CD14-positive monocyte (primary cell): ENCODE data around the gene ZBTB22. TPM values are rescaled to one million over a fixed set of nuclear protein-coding genes. Genes with fewer than 3 reads are reported as not detected.
A peak's percentile ranks its signal among the peaks of the same experiment; 100 is the strongest.

Experiments
- DNase-seq, 3 donors: peaks; one replicate each; pipeline ENCODE4 v3.0.0-alpha.2; 2011 to 2022
- H2AFZ ChIP-seq: 2 replicates; pipeline ENCODE4 v1.6.0; 2012; ENCODE audit warnings: mild to moderate bottlenecking, low read depth, low read length, inconsistent platforms; ENCODE audit not compliant: insufficient read depth, poor library complexity, severe bottlenecking
- H3K27ac ChIP-seq, 2 donors: 1 replicate in 1 of 2; 2 replicates in 1 of 2; pipeline ENCODE4 v1.5.1; 2012 to 2013; ENCODE audit warnings: low read length in 2 of 2, control low read depth in 1 of 2, inconsistent platforms in 1 of 2, low read depth in 1 of 2, mild to moderate bottlenecking in 1 of 2
- H3K27me3 ChIP-seq, 2 donors: one replicate each; pipeline versions ENCODE4 v1.6.0 to v1.6.1; 2011 to 2013; ENCODE audit warnings: low read length in 2 of 2; ENCODE audit not compliant: control insufficient read depth in 2 of 2, insufficient read depth in 2 of 2
- H3K36me3 ChIP-seq, 2 donors: replicated peaks in 1 of 2; 1 replicate in 1 of 2; 2 replicates in 1 of 2; pipeline versions ENCODE4 v1.5.1 to v1.6.1; 2012 to 2013; ENCODE audit warnings: low read length in 2 of 2, control low read depth in 1 of 2, inconsistent platforms in 1 of 2, mild to moderate bottlenecking in 1 of 2; ENCODE audit not compliant: insufficient read depth in 2 of 2, control insufficient read depth in 1 of 2
- H3K4me1 ChIP-seq, 2 donors: 1 replicate in 1 of 2; 2 replicates in 1 of 2; pipeline versions ENCODE4 v1.5.1 to v1.6.1; 2012 to 2013; ENCODE audit warnings: low read length in 2 of 2, control low read depth in 1 of 2, inconsistent platforms in 1 of 2, mild to moderate bottlenecking in 1 of 2, moderate library complexity in 1 of 2; ENCODE audit not compliant: insufficient read depth in 2 of 2, control insufficient read depth in 1 of 2
- H3K4me2 ChIP-seq: replicated peaks from 2 replicates; pipeline ENCODE3; 2012; ENCODE audit warnings: low read length, moderate library complexity, mild to moderate bottlenecking; ENCODE audit not compliant: poor library complexity, severe bottlenecking; ENCODE audit errors: extremely low read depth
- H3K4me3 ChIP-seq, 3 experiments: fragments of 200-600 bp in 1 of 3; sonication (generic) in 1 of 3; replicated peaks in 1 of 3; 1 replicate in 2 of 3; 2 replicates in 1 of 3; pipeline ENCODE4 v1.5.1; 2011 to 2013; ENCODE audit warnings: low read length in 3 of 3, mild to moderate bottlenecking in 3 of 3, control low read depth in 2 of 3, low read depth in 2 of 3, inconsistent platforms in 1 of 3, moderate library complexity in 1 of 3
- H3K79me2 ChIP-seq: 2 replicates; pipeline ENCODE4 v1.6.0; 2012; ENCODE audit warnings: mild to moderate bottlenecking, control low read depth, inconsistent platforms, low read length, moderate library complexity; ENCODE audit not compliant: insufficient read depth
- H3K9ac ChIP-seq: 2 replicates; pipeline ENCODE4 v1.6.0; 2017; ENCODE audit warnings: low read length, mild to moderate bottlenecking; ENCODE audit not compliant: insufficient read depth, poor library complexity, severe bottlenecking
- H3K9me3 ChIP-seq, 2 donors: replicated peaks in 1 of 2; 1 replicate in 1 of 2; 2 replicates in 1 of 2; pipeline versions ENCODE4 v1.5.1 to v1.6.1; 2012 to 2013; ENCODE audit warnings: low read length in 2 of 2, control low read depth in 1 of 2; ENCODE audit not compliant: control insufficient read depth in 1 of 2, insufficient read depth in 1 of 2
- H4K20me1 ChIP-seq: 2 replicates; pipeline ENCODE4 v1.6.0; 2012; ENCODE audit warnings: mild to moderate bottlenecking, low read length, control low read depth, moderate library complexity; ENCODE audit not compliant: insufficient read depth
- H3K27ac Mint-ChIP-seq, 7 donors: one replicate each; pipeline ENCODE4 v1.8.0; 2020; ENCODE audit warnings: mild to moderate bottlenecking in 7 of 7, mixed read lengths in 7 of 7, moderate library complexity in 6 of 7, inconsistent platforms in 2 of 7
- H3K27me3 Mint-ChIP-seq, 3 donors: one replicate each; pipeline ENCODE4 v1.8.0; 2021 to 2022; ENCODE audit warnings: low read depth in 3 of 3, mild to moderate bottlenecking in 3 of 3, mixed read lengths in 3 of 3, moderate library complexity in 3 of 3, inconsistent platforms in 1 of 3
- H3K36me3 Mint-ChIP-seq, 2 donors: one replicate each; pipeline ENCODE4 v1.8.0; 2020; ENCODE audit warnings: mixed read lengths in 2 of 2, inconsistent platforms in 1 of 2, mild to moderate bottlenecking in 1 of 2
- H3K4me1 Mint-ChIP-seq: one replicate; pipeline ENCODE4 v1.8.0; 2020; ENCODE audit warnings: mild to moderate bottlenecking, mixed read lengths
- H3K4me3 Mint-ChIP-seq, 2 donors: one replicate each; pipeline ENCODE4 v1.8.0; 2020; ENCODE audit warnings: mild to moderate bottlenecking in 2 of 2, mixed read lengths in 2 of 2, moderate library complexity in 1 of 2
- H3K9me3 Mint-ChIP-seq, 7 donors: one replicate each; pipeline ENCODE4 v1.8.0; 2020 to 2022; ENCODE audit warnings: mixed read lengths in 7 of 7, mild to moderate bottlenecking in 6 of 7, moderate library complexity in 6 of 7, inconsistent platforms in 2 of 7
- WGBS: methylation state at CpG from one replicate; pipeline ENCODE4 v1.1.5; 2013; ENCODE audit warnings: missing lambda C conversion rate; ENCODE audit not compliant: insufficient coverage; 5-methylcytosine and 5-hydroxymethylcytosine counted together
- intact Hi-C, 2 donors: fragments of 100-400 bp; cut with micrococcal nuclease; formaldehyde crosslinking; loops; one replicate each; pipeline versions ENCODE4 v1.15.0 to v1.15.1; 2023
- polyA plus RNA-seq, 3 donors: library from polyadenylated mRNA; depleted of rRNA in 1 of 3; unstranded in 2 of 3; stranded (reverse) in 1 of 3; fragments of 300-500 nt in 2 of 3; fragments of >200 nt in 1 of 3; fragmentation: Illumina TruSeq in 2 of 3; gene quantifications; 1 replicate in 2 of 3; 2 replicates in 1 of 3; pipeline ENCODE4 v1.2.3, GENCODE V29; 2012 to 2021
- TF ChIP-seq, protein P1 (sequence below): fragments of 200-600 bp; IDR thresholded peaks from one replicate; pipeline ENCODE4 v1.8.0; 2022; ENCODE audit warnings: antibody characterized with exemption, mild to moderate bottlenecking

Gene ZBTB22
- polyA plus RNA-seq, 3 donors: 12.2 to 16.5 (median 16.1) TPM

- H3K36me3 Mint-ChIP-seq: peaks cover 49 to 57% of the 10 kb centered on the region in 2 donors
- TF ChIP-seq, protein P1, sequence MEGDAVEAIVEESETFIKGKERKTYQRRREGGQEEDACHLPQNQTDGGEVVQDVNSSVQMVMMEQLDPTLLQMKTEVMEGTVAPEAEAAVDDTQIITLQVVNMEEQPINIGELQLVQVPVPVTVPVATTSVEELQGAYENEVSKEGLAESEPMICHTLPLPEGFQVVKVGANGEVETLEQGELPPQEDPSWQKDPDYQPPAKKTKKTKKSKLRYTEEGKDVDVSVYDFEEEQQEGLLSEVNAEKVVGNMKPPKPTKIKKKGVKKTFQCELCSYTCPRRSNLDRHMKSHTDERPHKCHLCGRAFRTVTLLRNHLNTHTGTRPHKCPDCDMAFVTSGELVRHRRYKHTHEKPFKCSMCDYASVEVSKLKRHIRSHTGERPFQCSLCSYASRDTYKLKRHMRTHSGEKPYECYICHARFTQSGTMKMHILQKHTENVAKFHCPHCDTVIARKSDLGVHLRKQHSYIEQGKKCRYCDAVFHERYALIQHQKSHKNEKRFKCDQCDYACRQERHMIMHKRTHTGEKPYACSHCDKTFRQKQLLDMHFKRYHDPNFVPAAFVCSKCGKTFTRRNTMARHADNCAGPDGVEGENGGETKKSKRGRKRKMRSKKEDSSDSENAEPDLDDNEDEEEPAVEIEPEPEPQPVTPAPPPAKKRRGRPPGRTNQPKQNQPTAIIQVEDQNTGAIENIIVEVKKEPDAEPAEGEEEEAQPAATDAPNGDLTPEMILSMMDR: no peak
- H3K4me2 ChIP-seq: peak overlapping the region; percentile 79
- intact Hi-C loops: loop anchor here in 1 of 2 donors (2.0 kb wide), 1 partner anchor 16 kb away; the partner anchor contains the start of genes PFDN6 and WDR46
- peaks cover 71% of the 10 kb centered on the region for H3K79me2 ChIP-seq
- peaks cover 52 to 65% of the 10 kb centered on the region in 2 donors for H3K4me1 ChIP-seq
- H3K36me3 ChIP-seq: peaks cover 45 to 65% of the 10 kb centered on the region in 2 donors
- peaks cover 57% of the 10 kb centered on the region for H3K4me1 Mint-ChIP-seq
- peak overlapping the region; percentile 93 to 99 for H3K27ac ChIP-seq
- H3K9ac ChIP-seq: peak overlapping the region; percentile 89
- H3K9me3 ChIP-seq: no peaks in the 10 kb centered on the region
- peaks cover 34% of the 10 kb centered on the region for H4K20me1 ChIP-seq
- H2AFZ ChIP-seq: peak overlapping the region; percentile 90
- H3K27ac Mint-ChIP-seq: peak overlapping the region; percentile 98 to 100 (median 100)
- H3K27me3 Mint-ChIP-seq: no peaks in the 10 kb centered on the region
- no peaks in the 10 kb centered on the region for H3K9me3 Mint-ChIP-seq
- DNase-seq: no peak
- peak overlapping the region; percentile 96 to 100 for H3K4me3 Mint-ChIP-seq
- 0% methylated on average over 7 of the region's 22 CpGs for WGBS
- no peaks in the 10 kb centered on the region for H3K27me3 ChIP-seq
- peak overlapping the region; percentile 83 to 95 (median 91) for H3K4me3 ChIP-seq
These were observed 45.0 kb downstream of the ZBTB22 start for GRCh38 chr6:33272275-33273128.

DNA sequence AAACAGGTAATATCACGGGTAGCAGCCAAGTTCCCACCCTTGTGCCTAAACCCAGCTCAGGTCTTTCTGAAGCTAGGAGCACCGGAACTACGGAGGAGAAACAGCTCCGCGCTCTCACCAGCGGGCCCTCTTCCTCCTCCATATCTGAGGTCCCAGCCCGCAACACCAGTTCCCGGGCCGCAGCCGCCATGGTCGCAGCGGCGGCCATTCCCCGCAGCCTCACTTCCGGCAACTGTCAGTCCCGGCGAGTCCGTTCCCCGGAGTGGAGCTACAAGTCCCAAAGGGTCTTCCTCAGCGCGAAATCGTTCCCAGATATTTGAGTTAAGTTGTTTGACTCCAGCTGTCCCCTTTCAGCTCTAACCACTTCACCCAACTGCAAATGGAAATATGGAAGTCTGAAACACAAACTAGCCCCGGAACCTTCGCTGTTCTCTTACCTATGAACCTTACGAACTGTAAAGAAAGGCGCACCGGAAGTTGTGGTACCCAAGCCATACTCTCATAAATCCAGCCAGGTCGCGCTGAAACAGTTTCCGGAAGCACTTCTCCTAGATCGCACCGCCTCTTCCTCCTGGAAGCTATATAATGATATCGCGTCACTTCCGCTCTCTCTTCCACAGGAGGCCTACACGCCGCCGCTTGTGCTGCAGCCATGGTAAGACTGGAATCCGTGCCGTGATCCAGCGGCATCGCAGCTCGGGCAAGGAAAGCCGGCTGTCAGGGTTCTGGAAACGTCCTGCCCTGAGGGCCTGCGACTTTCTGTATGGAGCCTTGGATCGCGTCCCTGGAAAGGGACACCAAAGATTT, 45.9 kb downstream of the ZBTB22 start, which contains the start of the genes RPS18 and VPS52:
RPS18 (plus strand) TSS at position 608 of the 807 bp plus-strand sequence; CDS start at position 653, 45 bp downstream.
VPS52 (minus strand) TSS at position 409 of the 807 bp plus-strand sequence; CDS start at position 208, 201 bp downstream.
- Histone ChIP-seq H4K20me1 (peaks cover 34% of the 10 kb centered on the region), H3K4me3 (peak within 1 kb of the TSS; percentile 83 to 95 (median 91)), H3K36me3 (peaks cover 54 to 73% of the 10 kb centered on the region in 2 donors), H3K79me2 (peaks cover 63% of the 10 kb centered on the region), H3K4me2 (peak within 1 kb of the TSS; percentile 79), H3K9ac (peak within 1 kb of the TSS; percentile 89), H2AFZ (peak within 1 kb of the TSS; percentile 90), H3K9me3 (no peaks in the 10 kb centered on the region), H3K27ac (peak within 1 kb of the TSS; percentile 93 to 99), H3K27me3 (no peaks in the 10 kb centered on the region), H3K4me1 (peaks cover 53 to 60% of the 10 kb centered on the region in 2 donors)
- no peaks in the 10 kb centered on the region for H3K27me3 Mint-ChIP-seq
- H3K36me3 Mint-ChIP-seq: peaks cover 58 to 66% of the 10 kb centered on the region in 2 donors
- intact Hi-C loops: loop anchor here in 1 of 2 donors (2.0 kb wide), 1 partner anchor 17 kb away; the partner anchor contains the start of genes PFDN6 and WDR46
- peak; percentile 98 to 100 (median 99) for DNase-seq
- peak within 1 kb of the TSS; percentile 96 to 100 for H3K4me3 Mint-ChIP-seq
- under 1% methylated on average over 42 of the region's 48 CpGs for WGBS
- TF ChIP-seq, protein P1: no peak
- H3K27ac Mint-ChIP-seq: peak within 1 kb of the TSS; percentile 98 to 100 (median 100)
- no peaks in the 10 kb centered on the region for H3K9me3 Mint-ChIP-seq
- peaks cover 58% of the 10 kb centered on the region for H3K4me1 Mint-ChIP-seq
